WERI-Rb-1 (cell line): ENCODE data around the gene SIK2.

Experiments used
- DNase-seq: peaks from one replicate; pipeline ENCODE4 v3.0.0-alpha.2; 2020
- H3K27ac ChIP-seq: fragments of 250-450 bp; sonication (Bioruptor Pico); 2 replicates; pipeline ENCODE4 v1.5.1; 2020; ENCODE audit warnings: mild to moderate bottlenecking, moderate library complexity
- H3K27me3 ChIP-seq: fragments of 250-450 bp; sonication (Bioruptor Pico); 2 replicates; pipeline ENCODE4 v1.5.1; 2021; ENCODE audit warnings: mild to moderate bottlenecking, low read depth, moderate library complexity; ENCODE audit not compliant: insufficient read depth, severe bottlenecking
- H3K36me3 ChIP-seq: fragments of 250-450 bp; sonication (Bioruptor Pico); 2 replicates; pipeline ENCODE4 v1.5.1; 2020; ENCODE audit warnings: mild to moderate bottlenecking, moderate library complexity
- H3K4me3 ChIP-seq: 2 replicates; pipeline ENCODE4 v1.5.1; 2011; ENCODE audit warnings: low read depth, mild to moderate bottlenecking, control low read depth, low read length
- H3K9me3 ChIP-seq: fragments of 250-450 bp; sonication (Bioruptor Pico); 2 replicates; pipeline ENCODE4 v1.5.1; 2021; ENCODE audit warnings: mild to moderate bottlenecking, moderate library complexity; ENCODE audit not compliant: severe bottlenecking
- CTCF ChIP-seq: IDR thresholded peaks from 2 replicates; pipeline ENCODE4 v1.5.1; 2011; ENCODE audit warnings: low read depth, mild to moderate bottlenecking, control low read depth, inconsistent platforms, low read length

SIK2 gene

DNA sequence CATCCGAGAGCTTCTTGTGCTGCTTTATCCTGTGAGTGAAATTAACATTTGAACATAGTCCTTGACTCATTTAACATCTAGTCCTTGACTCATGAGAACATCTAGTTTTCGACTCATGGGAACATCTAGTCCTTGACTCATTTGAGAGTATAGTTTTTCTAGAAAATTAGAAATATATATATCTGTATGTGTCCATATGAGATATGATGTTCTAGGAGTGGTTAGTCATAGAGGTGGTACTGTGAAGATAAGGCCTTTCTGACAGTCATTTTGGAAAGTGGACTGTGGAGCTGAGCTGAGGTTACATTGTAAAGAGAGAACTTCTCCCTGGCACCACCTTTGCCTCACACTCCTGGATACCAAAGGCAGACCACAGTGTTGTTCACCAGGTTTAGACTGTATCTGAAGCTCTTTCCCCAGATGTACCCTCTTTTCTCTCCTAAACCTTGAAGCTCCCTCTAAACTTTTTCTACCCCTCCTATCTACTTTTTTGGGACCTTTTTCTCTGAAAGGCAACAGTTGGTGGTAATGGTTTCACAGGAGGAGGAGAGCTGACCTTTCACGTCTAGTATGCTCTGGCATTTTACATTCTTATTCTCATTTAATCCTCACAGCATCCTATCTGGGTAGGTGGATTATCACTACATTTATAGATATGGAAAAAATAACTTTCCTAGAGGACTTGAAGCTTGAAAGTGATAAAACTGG, 96.8 kb downstream of the SIK2 start:
- no peaks in the 10 kb centered on the region for H3K9me3 ChIP-seq
- no peaks in the 10 kb centered on the region for H3K27me3 ChIP-seq
- no peak overlapping the region for H3K4me3 ChIP-seq
- TF ChIP-seq CTCF, result no peak
- H3K27ac ChIP-seq, result no peak overlapping the region
- no peak for DNase-seq
- H3K36me3 ChIP-seq, result peaks cover 3% of the 10 kb centered on the region

DNA sequence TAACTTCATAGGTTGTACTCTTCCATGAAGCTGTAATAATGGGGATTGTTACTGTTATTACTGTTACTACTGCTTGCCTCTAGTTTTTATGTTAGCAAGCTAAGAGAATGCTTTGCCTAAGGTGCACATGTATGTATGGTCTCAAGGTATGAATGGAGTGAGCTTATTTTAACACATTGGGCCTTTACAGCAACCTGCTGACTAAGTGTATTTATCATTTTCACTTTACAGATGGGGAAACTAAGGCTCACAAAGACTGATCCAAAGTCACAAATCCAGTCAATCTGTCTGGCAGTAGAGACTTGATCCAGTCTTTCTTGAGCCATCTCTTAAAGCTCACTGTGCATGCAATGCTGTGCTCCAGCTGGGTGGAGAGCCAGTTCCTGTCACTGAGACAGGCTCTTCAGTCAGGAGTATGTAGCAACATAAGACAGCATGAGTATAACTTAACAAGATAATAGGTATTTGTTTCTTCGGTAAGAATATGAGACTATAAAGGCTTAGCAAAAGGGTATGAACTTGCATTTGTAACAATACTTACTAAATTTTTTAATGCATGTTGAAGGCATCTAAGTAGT, 97.4 kb downstream of the SIK2 start:
- Histone ChIP-seq H3K27ac (no peak overlapping the region), H3K4me3 (no peak overlapping the region), H3K27me3 (no peaks in the 10 kb centered on the region), H3K9me3 (no peaks in the 10 kb centered on the region), H3K36me3 (peaks cover 7% of the 10 kb centered on the region)
- DNase-seq, result no peak
- no peak for TF ChIP-seq CTCF

- no peak for TF ChIP-seq CTCF
- Histone ChIP-seq H3K27me3 (no peaks in the 10 kb centered on the region), H3K27ac (no peak overlapping the region), H3K4me3 (no peak overlapping the region), H3K9me3 (no peaks in the 10 kb centered on the region), H3K36me3 (peaks cover 12% of the 10 kb centered on the region)
- DNase-seq, result no peak
Measured at GRCh38 chr11:111700162-111700561, 97.9 kb downstream of the SIK2 start.

- Histone ChIP-seq H3K27ac (no peak overlapping the region), H3K9me3 (no peaks in the 10 kb centered on the region), H3K36me3 (peaks cover 23% of the 10 kb centered on the region), H3K27me3 (no peaks in the 10 kb centered on the region), H3K4me3 (no peak overlapping the region)
- DNase-seq, result no peak
- TF ChIP-seq CTCF, result no peak
Measured at GRCh38 chr11:111702623-111703022, 100.4 kb downstream of the SIK2 start.

DNA sequence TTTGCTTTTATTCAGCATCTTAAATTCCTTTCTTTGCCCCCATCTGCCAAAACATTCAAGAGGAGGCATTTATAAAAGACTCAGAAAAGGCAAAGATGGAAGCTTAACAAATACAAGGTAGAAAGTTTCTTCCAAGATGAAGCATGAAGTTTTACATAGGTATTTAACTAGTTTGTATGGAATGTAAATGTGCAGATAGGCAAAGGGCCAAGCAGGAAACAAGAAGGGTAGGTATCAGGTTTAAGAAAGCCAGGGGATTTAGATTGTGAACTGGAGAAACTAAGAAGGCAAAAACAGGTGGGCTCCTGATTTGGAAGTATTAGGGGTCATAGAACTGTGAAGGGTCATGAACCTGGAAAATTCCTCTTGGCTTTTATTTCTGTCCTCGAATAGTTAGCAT, 101.3 kb downstream of the SIK2 start:
- DNase-seq, result no peak
- H3K27me3 ChIP-seq, result no peaks in the 10 kb centered on the region
- H3K27ac ChIP-seq, result no peak overlapping the region
- peaks cover 30% of the 10 kb centered on the region for H3K36me3 ChIP-seq
- no peak for TF ChIP-seq CTCF
- H3K4me3 ChIP-seq, result no peak overlapping the region
- H3K9me3 ChIP-seq, result no peaks in the 10 kb centered on the region
